ENCODE measurements around the gene JMJD8.

JMJD8 gene

GRCh38 chr16:674968-675883 lies 8.9 kb downstream of the JMJD8 start, which contains the start of gene RHBDL1:
RHBDL1 (plus strand) TSS chr16:675671; CDS start chr16:675791, 120 bp downstream.
- H3K27me3 ChIP-seq (ENCODE audit: insufficient read depth, low read depth): no peaks in the 10 kb centered on the region
- H2AFZ ChIP-seq (ENCODE audit: low read depth): no peak within 1 kb of the TSS
- H3K4me1 ChIP-seq (ENCODE audit: low read depth, poor library complexity, severe bottlenecking): no peaks in the 10 kb centered on the region
- no peak within 1 kb of the TSS for H3K27ac ChIP-seq
- H3K79me2 ChIP-seq (ENCODE audit: insufficient read depth, low read depth): no peaks in the 10 kb centered on the region
- H3K36me3 ChIP-seq (ENCODE audit: insufficient read depth): peaks cover 3% of the 10 kb centered on the region; the same call in 1 of the 2 replicates
- TF ChIP-seq CTCF (conservative IDR thresholded peaks at IDR 0.05; ENCODE audit: low read depth, low read length): no peak
- no peaks in the 10 kb centered on the region for H4K20me1 ChIP-seq (ENCODE audit: insufficient read depth)
- H3K4me2 ChIP-seq: no peak within 1 kb of the TSS
- no peak within 1 kb of the TSS for H3K9ac ChIP-seq
- no peak within 1 kb of the TSS for H3K4me3 ChIP-seq (IDR thresholded peaks at IDR 0.05; ENCODE audit: insufficient read depth, low read depth, low read length)

GRCh38 chr16:674214-674881 lies 9.8 kb downstream of the JMJD8 start:
- H3K27ac ChIP-seq: no peak overlapping the region
- peaks cover under 1% of the 10 kb centered on the region for H3K4me1 ChIP-seq (ENCODE audit: low read depth, poor library complexity, severe bottlenecking)
- H4K20me1 ChIP-seq (ENCODE audit: insufficient read depth): no peaks in the 10 kb centered on the region
- no peak overlapping the region for H3K4me3 ChIP-seq (IDR thresholded peaks at IDR 0.05; ENCODE audit: insufficient read depth, low read depth, low read length)
- peaks cover 5% of the 10 kb centered on the region; the same call in 1 of the 2 replicates for H3K79me2 ChIP-seq (ENCODE audit: insufficient read depth, low read depth)
- H3K9ac ChIP-seq: no peak overlapping the region
- no peak for TF ChIP-seq CTCF (conservative IDR thresholded peaks at IDR 0.05; ENCODE audit: low read depth, low read length)
- peaks cover 3% of the 10 kb centered on the region; the same call in 1 of the 2 replicates for H3K36me3 ChIP-seq (ENCODE audit: insufficient read depth)
- no peaks in the 10 kb centered on the region for H3K27me3 ChIP-seq (ENCODE audit: insufficient read depth, low read depth)
- no peak overlapping the region for H3K4me2 ChIP-seq
- no peak overlapping the region for H2AFZ ChIP-seq (ENCODE audit: low read depth)

- no peak overlapping the region for H3K4me2 ChIP-seq
- no peak for TF ChIP-seq CTCF (conservative IDR thresholded peaks at IDR 0.05; ENCODE audit: low read depth, low read length)
- no peak overlapping the region for H3K4me3 ChIP-seq (IDR thresholded peaks at IDR 0.05; ENCODE audit: insufficient read depth, low read depth, low read length)
- no peak overlapping the region for H3K27ac ChIP-seq
- H3K36me3 ChIP-seq (ENCODE audit: insufficient read depth): peaks cover 3% of the 10 kb centered on the region; the same call in 1 of the 2 replicates
- H3K9ac ChIP-seq: no peak overlapping the region
- H4K20me1 ChIP-seq (ENCODE audit: insufficient read depth): no peaks in the 10 kb centered on the region
- no peak overlapping the region for H2AFZ ChIP-seq (ENCODE audit: low read depth)
- no peaks in the 10 kb centered on the region for H3K27me3 ChIP-seq (ENCODE audit: insufficient read depth, low read depth)
- H3K4me1 ChIP-seq (ENCODE audit: low read depth, poor library complexity, severe bottlenecking): peaks cover 8% of the 10 kb centered on the region
- H3K79me2 ChIP-seq (ENCODE audit: insufficient read depth, low read depth): peaks cover 13% of the 10 kb centered on the region
Observed at GRCh38 chr16:673399-673991, 10.6 kb downstream of the JMJD8 start.

- Histone ChIP-seq H3K36me3 (ENCODE audit: insufficient read depth) (peaks cover 3% of the 10 kb centered on the region; the same call in 1 of the 2 replicates), H3K27me3 (ENCODE audit: insufficient read depth, low read depth) (no peaks in the 10 kb centered on the region), H3K9ac (no peak overlapping the region), H4K20me1 (ENCODE audit: insufficient read depth) (no peaks in the 10 kb centered on the region), H3K4me2 (no peak overlapping the region), H2AFZ (ENCODE audit: low read depth) (no peak overlapping the region), H3K79me2 (ENCODE audit: insufficient read depth, low read depth) (peaks cover 19% of the 10 kb centered on the region), H3K4me1 (ENCODE audit: low read depth, poor library complexity, severe bottlenecking) (peaks cover 8% of the 10 kb centered on the region), H3K27ac (no peak overlapping the region), H3K4me3 (IDR thresholded peaks at IDR 0.05; ENCODE audit: insufficient read depth, low read depth, low read length) (no peak overlapping the region)
- no peak for TF ChIP-seq CTCF (conservative IDR thresholded peaks at IDR 0.05; ENCODE audit: low read depth, low read length)
Observed at GRCh38 chr16:672851-673250, 11.3 kb downstream of the JMJD8 start.
